H1 (cell line): ENCODE measurements around the gene TRIM27. TPM values are rescaled to one million over a fixed set of nuclear protein-coding genes. Genes with fewer than 3 reads are reported as not detected.

Experiments
- CTCF ChIA-PET: fragments of 300-600 bp; sonication (Branson Sonifier 250); formaldehyde crosslinking; loops from one replicate; lab custom pipeline; 2021; ENCODE audit not compliant: partially characterized antibody; lab: Charles Lee
- POLR2A ChIA-PET: fragments of 300-600 bp; sonication (Branson Sonifier 250); formaldehyde crosslinking; loops from one replicate; lab custom pipeline; 2021; ENCODE audit warnings: inconsistent platforms; ENCODE audit not compliant: partially characterized antibody; lab: Charles Lee
- DNase-seq, 2 experiments: peaks; one replicate each; pipeline versions ENCODE4 v3.0.0 to v3.0.0-alpha.2; 2010 to 2022; ENCODE audit warnings: low spot score in 2 of 2, low read depth in 1 of 2, mixed read lengths in 1 of 2
- FAIRE-seq: peaks from 2 replicates; lab custom pipeline; 2011; peaks lifted over from hg19 to GRCh38; lab: Jason Lieb, UNC
- H2AFZ ChIP-seq: 2 replicates; pipeline ENCODE4 v1.8.1; 2012; ENCODE audit warnings: low read length, inconsistent platforms
- H2AK5ac ChIP-seq: 2 replicates; pipeline ENCODE4 v1.6.1; 2013; ENCODE audit warnings: low read depth, low read length
- H2BK120ac ChIP-seq: replicated peaks from 2 replicates; pipeline ENCODE3; 2013; ENCODE audit warnings: low read depth, low read length, inconsistent platforms
- H2BK12ac ChIP-seq: 2 replicates; pipeline ENCODE4 v1.6.1; 2013; ENCODE audit warnings: low read depth, low read length
- H2BK15ac ChIP-seq: 2 replicates; pipeline ENCODE4 v1.6.1; 2013; ENCODE audit warnings: low read length
- H2BK20ac ChIP-seq: 2 replicates; pipeline ENCODE4 v1.6.1; 2013; ENCODE audit warnings: low read length
- H2BK5ac ChIP-seq: 2 replicates; pipeline ENCODE4 v1.6.1; 2013; ENCODE audit warnings: low read depth, low read length
- H3K14ac ChIP-seq: 2 replicates; pipeline ENCODE4 v1.6.1; 2013; ENCODE audit warnings: inconsistent platforms; ENCODE audit not compliant: insufficient read length
- H3K18ac ChIP-seq: 2 replicates; pipeline ENCODE4 v1.6.1; 2013; ENCODE audit warnings: low read length; ENCODE audit errors: extremely low read depth
- H3K23ac ChIP-seq: 2 replicates; pipeline ENCODE4 v1.6.1; 2013; ENCODE audit warnings: inconsistent platforms; ENCODE audit not compliant: insufficient read length
- H3K23me2 ChIP-seq: 2 replicates; pipeline ENCODE4 v1.6.1; 2013; ENCODE audit warnings: low read depth, low read length
- H3K27ac ChIP-seq: 2 replicates; pipeline ENCODE4 v1.6.1; 2011; ENCODE audit warnings: low read depth, low read length, inconsistent platforms
- H3K27me3 ChIP-seq, 4 experiments: replicated peaks in 1 of 4; 1 replicate in 1 of 4; 2 replicates in 3 of 4; pipeline versions ENCODE4 v1.6.1 to v1.8.1; 2011 to 2013; ENCODE audit warnings: low read length in 3 of 4, mild to moderate bottlenecking in 3 of 4, inconsistent platforms in 2 of 4, mixed read lengths in 2 of 4, moderate library complexity in 1 of 4; ENCODE audit not compliant: control insufficient read depth in 3 of 4, insufficient read depth in 3 of 4; ENCODE audit errors: extremely low read depth in 1 of 4
- H3K36me3 ChIP-seq, 4 experiments: 2 replicates each; pipeline versions ENCODE4 v1.6.1 to v1.8.1; 2011 to 2013; ENCODE audit warnings: mild to moderate bottlenecking in 4 of 4, low read length in 3 of 4, moderate library complexity in 2 of 4, control low read depth in 1 of 4, inconsistent platforms in 1 of 4; ENCODE audit not compliant: insufficient read depth in 4 of 4, control insufficient read depth in 2 of 4
- H3K4ac ChIP-seq: replicated peaks from 2 replicates; pipeline ENCODE3; 2013; ENCODE audit warnings: low read length, low read depth, mixed read lengths, inconsistent platforms; ENCODE audit not compliant: insufficient read length
- H3K4me1 ChIP-seq, 4 experiments: replicated peaks in 1 of 4; 1 replicate in 1 of 4; 2 replicates in 3 of 4; pipeline versions ENCODE4 v1.6.1 to v1.8.1; 2011 to 2013; ENCODE audit warnings: low read length in 3 of 4, inconsistent platforms in 2 of 4, mixed read lengths in 1 of 4; ENCODE audit not compliant: insufficient read depth in 4 of 4, control insufficient read depth in 3 of 4
- H3K4me2 ChIP-seq, 2 experiments: 2 replicates each; pipeline versions ENCODE4 v1.6.1 to v1.8.1; 2011 to 2013; ENCODE audit warnings: low read depth in 2 of 2, low read length in 2 of 2, control low read depth in 1 of 2, inconsistent platforms in 1 of 2, mild to moderate bottlenecking in 1 of 2; ENCODE audit not compliant: insufficient read depth in 1 of 2
- H3K4me3 ChIP-seq, 4 experiments: fragments of 200-600, 300-600 bp in 1 of 4; sonication (generic), shearing (Covaris generic), sonication (Bioruptor Twin) in 1 of 4; 2 replicates each; pipeline versions ENCODE4 v1.5.1 to v1.8.1; 2011 to 2016; ENCODE audit warnings: low read length in 4 of 4, low read depth in 3 of 4, control low read depth in 2 of 4, inconsistent platforms in 2 of 4, mild to moderate bottlenecking in 2 of 4, mixed read lengths in 1 of 4, moderate library complexity in 1 of 4; ENCODE audit not compliant: insufficient read depth in 2 of 4; ENCODE audit errors: extremely low read depth in 1 of 4
- H3K56ac ChIP-seq: replicated peaks from 2 replicates; pipeline ENCODE3; 2013; ENCODE audit warnings: low read depth, mild to moderate bottlenecking, mixed read lengths, low read length, inconsistent platforms; ENCODE audit not compliant: insufficient read length
- H3K79me1 ChIP-seq: 2 replicates; pipeline ENCODE4 v1.6.1; 2013; ENCODE audit warnings: low read depth, low read length, control low read depth
- H3K79me2 ChIP-seq, 2 experiments: 2 replicates each; pipeline versions ENCODE4 v1.6.1 to v1.8.1; 2012 to 2013; ENCODE audit warnings: low read length in 2 of 2, mild to moderate bottlenecking in 2 of 2, inconsistent platforms in 1 of 2; ENCODE audit not compliant: insufficient read depth in 2 of 2, control insufficient read depth in 1 of 2
- H3K9ac ChIP-seq, 4 experiments: replicated peaks in 1 of 4; 1 replicate in 1 of 4; 2 replicates in 3 of 4; pipeline versions ENCODE4 v1.6.1 to v1.8.1; 2011 to 2013; ENCODE audit warnings: low read depth in 3 of 4, low read length in 3 of 4, control low read depth in 2 of 4, mild to moderate bottlenecking in 2 of 4, moderate library complexity in 2 of 4, inconsistent platforms in 1 of 4; ENCODE audit errors: extremely low read depth in 1 of 4
- H3K9me3 ChIP-seq, 2 experiments: 2 replicates each; pipeline versions ENCODE4 v1.6.1 to v1.8.1; 2012 to 2013; ENCODE audit warnings: mild to moderate bottlenecking in 2 of 2, moderate library complexity in 2 of 2, control low read depth in 1 of 2, inconsistent platforms in 1 of 2, low read depth in 1 of 2, low read length in 1 of 2, mixed read lengths in 1 of 2; ENCODE audit not compliant: insufficient read depth in 2 of 2
- H4K20me1 ChIP-seq, 2 experiments: replicated peaks in 1 of 2; 2 replicates each; pipeline versions ENCODE3 to v1.8.1; 2011 to 2013; ENCODE audit warnings: inconsistent platforms in 2 of 2, low read length in 2 of 2, mild to moderate bottlenecking in 1 of 2; ENCODE audit not compliant: insufficient read depth in 2 of 2, control insufficient read depth in 1 of 2
- H4K5ac ChIP-seq: 2 replicates; pipeline ENCODE4 v1.6.1; 2013; ENCODE audit warnings: low read length, low read depth, mixed read lengths, inconsistent platforms; ENCODE audit not compliant: insufficient read length
- H4K8ac ChIP-seq: 2 replicates; pipeline ENCODE4 v1.8.0; 2013; ENCODE audit warnings: mild to moderate bottlenecking, moderate library complexity, low read length, inconsistent platforms; ENCODE audit not compliant: insufficient read depth; ENCODE audit errors: extremely low read depth
- H4K91ac ChIP-seq: replicated peaks from 2 replicates; pipeline ENCODE3; 2013; ENCODE audit warnings: low read length, mixed read lengths, inconsistent platforms; ENCODE audit not compliant: insufficient read length
- BACH1 ChIP-seq: IDR thresholded peaks from 2 replicates; pipeline ENCODE4 v1.6.1; 2012; ENCODE audit warnings: low read length, improper control_type of control experiment
- CTCF ChIP-seq, 3 experiments: IDR thresholded peaks; 1 replicate in 2 of 3; 2 replicates in 1 of 3; pipeline versions ENCODE4 v1.5.1 to v1.6.1; 2011; ENCODE audit warnings: low read length in 3 of 3, mild to moderate bottlenecking in 3 of 3, inconsistent platforms in 2 of 3, low read depth in 1 of 3, moderate library complexity in 1 of 3; ENCODE audit not compliant: insufficient read depth in 1 of 3; ENCODE audit errors: control extremely low read depth in 1 of 3
- EGR1 ChIP-seq: IDR thresholded peaks from 2 replicates; pipeline ENCODE4 v1.6.1; 2011; ENCODE audit warnings: low read depth, low read length, borderline replicate concordance
- EZH2 ChIP-seq: fragments of 200-600 bp; sonication (generic); IDR thresholded peaks from 2 replicates; pipeline ENCODE4 v1.7.1; 2012; ENCODE audit warnings: low read depth, mild to moderate bottlenecking, moderate library complexity, low read length, inconsistent platforms; ENCODE audit not compliant: severe bottlenecking
- MAFK ChIP-seq: IDR thresholded peaks from 2 replicates; pipeline ENCODE4 v1.6.1; 2012; ENCODE audit warnings: low read depth, mild to moderate bottlenecking, improper control_type of control experiment, low read length
- NRF1 ChIP-seq: IDR thresholded peaks from 2 replicates; pipeline ENCODE4 v1.6.1; 2011; ENCODE audit warnings: mild to moderate bottlenecking, low read depth, low read length, improper control_type of control experiment
- RAD21 ChIP-seq, 2 experiments: IDR thresholded peaks in 1 of 2; conservative IDR thresholded peaks in 1 of 2; 2 replicates each; pipeline ENCODE4 v1.6.1; 2011; ENCODE audit warnings: low read depth in 2 of 2, low read length in 2 of 2, improper control_type of control experiment in 1 of 2, inconsistent platforms in 1 of 2, mild to moderate bottlenecking in 1 of 2, moderate library complexity in 1 of 2
- RXRA ChIP-seq: IDR thresholded peaks from 2 replicates; pipeline ENCODE4 v1.6.1; 2011; ENCODE audit warnings: low read depth, mild to moderate bottlenecking, low read length, moderate library complexity; ENCODE audit not compliant: insufficient read depth
- SP1 ChIP-seq: IDR thresholded peaks from 2 replicates; pipeline ENCODE4 v1.6.1; 2011; ENCODE audit warnings: low read depth, low read length
- TAF1 ChIP-seq: IDR thresholded peaks from 2 replicates; pipeline ENCODE4 v1.6.1; 2011; ENCODE audit warnings: mild to moderate bottlenecking, low read depth, low read length
- ZNF274 ChIP-seq: IDR thresholded peaks from 2 replicates; pipeline ENCODE4 v1.7.0; 2012; ENCODE audit warnings: low read length, borderline replicate concordance; ENCODE audit errors: extremely low read depth
- WGBS, 2 experiments: shearing (Covaris generic) in 1 of 2; methylation state at CpG; one replicate each; pipeline versions ENCODE4 v1.1.6 to v1.1.7; 2013 to 2015; ENCODE audit warnings: low lambda C conversion rate in 2 of 2, mixed read lengths in 2 of 2, inconsistent platforms in 1 of 2, low coverage in 1 of 2, missing lambda C conversion rate in 1 of 2; ENCODE audit not compliant: insufficient replicate concordance in 2 of 2, insufficient coverage in 1 of 2, insufficient read length in 1 of 2; ENCODE audit errors: extremely low coverage in 1 of 2, missing lambda C conversion rate in 1 of 2; 5-methylcytosine and 5-hydroxymethylcytosine counted together
- polyA plus RNA-seq, 7 experiments: library from polyadenylated mRNA; depleted of rRNA in 3 of 7; stranded (reverse) in 5 of 7; unstranded in 2 of 7; fragments of >200 nt in 5 of 7; fragments of 200-250 nt in 2 of 7; gene quantifications; 1 replicate in 5 of 7; 2 replicates in 1 of 7; 4 replicates in 1 of 7; pipeline versions ENCODE4 v1.2.1 to v1.2.3, GENCODE V29; 2011 to 2013; ENCODE audit warnings: missing spikeins in 2 of 7, mixed read lengths in 2 of 7
- total RNA-seq: library from RNA; stranded (reverse); fragmentation: NEBNext Ultra II Directional; extraction: Animal tissue kit (Norgen Biotek cat#: 25700); gene quantifications from 2 replicates; pipeline ENCODE4 v1.2.1, GENCODE V29; 2021

TRIM27 gene
- total and polyA plus RNA-seq, 2 of the 8 experiments (the other 6 are each of a cell fraction or from before 2014, with no cell fraction given) = 76.4 to 85.9 TPM

GRCh38 chr6:28943223-28943556 is 19.4 kb upstream of the TRIM27 start:
- 66% methylated on average over 6 of the region's 6 CpGs; no CpG with 5 or more reads in 1 of the 2 experiments for WGBS, 2 experiments
- H2AFZ ChIP-seq = peak overlapping the region; percentile 79; the same call in 1 of the 2 replicates
- TF ChIP-seq EGR1 = no peak
- TF ChIP-seq RAD21 (IDR thresholded peaks at IDR 0.05 in 1 of 2, conservative IDR thresholded peaks at IDR 0.05 in 1 of 2; ENCODE audit: low read depth in 2 of 2, low read length in 2 of 2) = no peak
- TF ChIP-seq SP1 = no peak
- no peak for TF ChIP-seq RXRA
- TF ChIP-seq EZH2 = no peak
- no peak for TF ChIP-seq CTCF (IDR thresholded peaks at IDR 0.05; ENCODE audit: control extremely low read depth in 1 of 3, insufficient read depth in 1 of 3, low read depth in 1 of 3, low read length in 3 of 3)
- TF ChIP-seq ZNF274 = no peak
- no peak for TF ChIP-seq MAFK
- no peak for TF ChIP-seq NRF1
- TF ChIP-seq TAF1 = no peak
- no peak for TF ChIP-seq BACH1

More at GRCh38 chr6:28943223-28943556, 19.4 kb upstream of the TRIM27 start:
- H3K27ac ChIP-seq = no peak overlapping the region
- POLR2A ChIA-PET = interaction anchor here (0.6 to 0.8 kb wide), 3 partner anchors 9 to 1722 kb away, joined by 3 read pairs; no protein-coding TSS in a partner anchor
- CTCF ChIA-PET = interaction anchor here (0.6 kb wide), 1 partner anchor 24 kb away, joined by 4 read pairs; no protein-coding TSS in a partner anchor
- H4K20me1 ChIP-seq = no peaks in the 10 kb centered on the region
- no peak overlapping the region for H2BK5ac ChIP-seq
- H2AK5ac ChIP-seq = no peak overlapping the region
- no peak overlapping the region for H3K4ac ChIP-seq
- H4K5ac ChIP-seq = no peak overlapping the region
- no peak overlapping the region for H3K9ac ChIP-seq
- H3K23me2 ChIP-seq = peaks cover 3% of the 10 kb centered on the region; the same call in 1 of the 2 replicates
- no peaks in the 10 kb centered on the region for H3K36me3 ChIP-seq
- no peak overlapping the region for H2BK12ac ChIP-seq
- H3K4me3 ChIP-seq = peak overlapping the region; percentile 82 to 97 (median 89)
- no peak overlapping the region for H3K23ac ChIP-seq
- H3K4me1 ChIP-seq = peaks cover 0 to 2% (median 0%) of the 10 kb centered on the region in 4 experiments; a peak in 2 of 7 replicates
- H4K91ac ChIP-seq = no peak overlapping the region
- H3K9me3 ChIP-seq = no peaks in the 10 kb centered on the region
- no peak overlapping the region for H3K14ac ChIP-seq
- no peaks in the 10 kb centered on the region for H3K79me1 ChIP-seq
- H4K8ac ChIP-seq = no peak overlapping the region
- no peak overlapping the region for H2BK120ac ChIP-seq
- no peak overlapping the region for H2BK15ac ChIP-seq
- H2BK20ac ChIP-seq = no peak overlapping the region
- no peak overlapping the region for H3K18ac ChIP-seq
- no peak for FAIRE-seq
- H3K4me2 ChIP-seq = peak overlapping the region; percentile 57 to 68
- H3K79me2 ChIP-seq = no peaks in the 10 kb centered on the region
- no peak overlapping the region for H3K56ac ChIP-seq
- H3K27me3 ChIP-seq = no peaks in the 10 kb centered on the region
- DNase-seq = no peak
